ENCODE data around the gene PPM1H. TPM values are rescaled to one million over a fixed set of nuclear protein-coding genes. Genes with fewer than 3 reads are reported as not detected.

PPM1H gene
- total and polyA plus RNA-seq, 2 donors: 1.4 to 6.5 TPM

DNA sequence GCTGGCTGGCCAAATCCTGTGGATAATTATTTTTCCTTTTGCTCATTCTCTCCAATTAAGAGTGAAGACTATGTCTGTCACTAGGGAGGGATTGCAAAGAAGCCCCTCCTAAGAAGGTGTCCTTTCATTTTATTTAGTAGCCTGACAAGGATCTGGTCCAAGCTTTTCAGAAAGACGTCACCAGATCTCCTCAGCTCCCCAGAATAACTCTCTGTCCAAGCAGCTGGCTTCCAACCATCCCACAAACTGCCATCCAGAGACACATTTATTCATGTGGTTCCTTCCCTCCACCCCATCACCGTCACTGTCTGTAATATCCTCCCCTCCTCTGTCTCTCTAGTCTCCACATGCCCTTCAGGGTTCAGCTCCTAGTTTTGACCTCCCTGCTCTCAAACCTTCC, 69.9 kb downstream of the PPM1H start:
- Histone ChIP-seq H3K36me3 (ENCODE audit: insufficient read depth) (no peaks in the 10 kb centered on the region), H3K27ac (ENCODE audit: low read depth) (no peak overlapping the region), H3K4me1 (ENCODE audit: insufficient read depth) (no peaks in the 10 kb centered on the region), H3K4me3 (ENCODE audit: low read depth, low read length) (no peak overlapping the region)
- no peak for DNase-seq (ENCODE audit: extremely low spot score)
- 82% methylated on average over 2 of the region's 2 CpGs for WGBS

DNA sequence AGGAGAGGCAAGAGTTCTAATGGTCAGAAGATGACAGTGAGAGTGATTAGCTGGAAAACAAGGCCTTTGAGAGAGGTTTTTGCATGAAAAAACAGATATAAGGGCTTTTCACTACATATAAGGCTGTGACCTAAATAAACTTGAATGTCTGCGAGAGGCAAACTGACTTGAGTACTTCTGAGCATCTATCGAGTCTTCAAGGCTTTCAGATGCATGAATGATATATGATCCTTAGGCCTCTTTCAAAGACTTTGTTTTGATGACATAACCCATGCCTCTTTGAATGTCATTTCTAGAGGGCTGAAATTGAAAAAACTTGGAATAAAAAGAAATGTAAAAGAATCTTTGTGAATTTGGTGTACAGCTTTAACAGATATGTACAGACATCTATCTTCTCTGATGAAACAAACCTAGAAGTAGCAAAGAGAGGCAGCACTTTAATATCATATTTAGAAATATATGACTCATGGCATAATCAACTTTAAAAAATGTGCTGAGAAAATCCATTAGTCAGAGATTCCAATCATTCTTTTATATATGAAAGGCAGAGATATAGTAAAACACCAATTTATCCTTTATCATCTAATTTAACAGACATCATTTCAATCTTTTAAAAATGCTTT, 72.6 kb downstream of the PPM1H start:
- no peak overlapping the region for H3K4me3 ChIP-seq (ENCODE audit: low read depth, low read length)
- no peak for DNase-seq (ENCODE audit: extremely low spot score)
- no peak overlapping the region for H3K27ac ChIP-seq (ENCODE audit: low read depth)
- H3K36me3 ChIP-seq (ENCODE audit: insufficient read depth): no peaks in the 10 kb centered on the region
- H3K4me1 ChIP-seq (ENCODE audit: insufficient read depth): no peaks in the 10 kb centered on the region
- 87% methylated on average over 2 of the region's 2 CpGs for WGBS

DNA sequence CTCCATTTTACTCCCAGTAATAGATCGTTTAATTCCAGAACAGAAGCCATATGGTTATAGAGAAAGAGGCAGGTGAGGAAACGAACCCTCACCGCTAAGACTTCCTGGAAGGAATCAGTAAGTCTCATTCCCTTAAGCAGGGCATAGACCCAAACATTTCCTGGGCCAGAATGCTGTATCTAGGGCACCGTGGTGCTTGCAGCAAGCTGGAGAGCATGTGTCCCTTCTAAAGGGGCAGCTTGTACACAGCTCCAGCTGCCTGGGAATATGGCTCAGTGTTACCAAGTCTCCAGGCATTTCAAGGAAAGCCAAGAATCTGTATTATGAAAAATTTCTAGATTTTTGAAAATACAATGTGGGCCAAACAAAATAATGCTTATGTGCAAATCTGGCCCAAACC, 73.4 kb downstream of the PPM1H start:
- Histone ChIP-seq H3K4me1 (ENCODE audit: insufficient read depth) (no peaks in the 10 kb centered on the region), H3K36me3 (ENCODE audit: insufficient read depth) (no peaks in the 10 kb centered on the region), H3K4me3 (ENCODE audit: low read depth, low read length) (no peak overlapping the region), H3K27ac (ENCODE audit: low read depth) (no peak overlapping the region)
- no peak for DNase-seq (ENCODE audit: extremely low spot score)
- 49% methylated on average over 4 of the region's 4 CpGs for WGBS

DNA sequence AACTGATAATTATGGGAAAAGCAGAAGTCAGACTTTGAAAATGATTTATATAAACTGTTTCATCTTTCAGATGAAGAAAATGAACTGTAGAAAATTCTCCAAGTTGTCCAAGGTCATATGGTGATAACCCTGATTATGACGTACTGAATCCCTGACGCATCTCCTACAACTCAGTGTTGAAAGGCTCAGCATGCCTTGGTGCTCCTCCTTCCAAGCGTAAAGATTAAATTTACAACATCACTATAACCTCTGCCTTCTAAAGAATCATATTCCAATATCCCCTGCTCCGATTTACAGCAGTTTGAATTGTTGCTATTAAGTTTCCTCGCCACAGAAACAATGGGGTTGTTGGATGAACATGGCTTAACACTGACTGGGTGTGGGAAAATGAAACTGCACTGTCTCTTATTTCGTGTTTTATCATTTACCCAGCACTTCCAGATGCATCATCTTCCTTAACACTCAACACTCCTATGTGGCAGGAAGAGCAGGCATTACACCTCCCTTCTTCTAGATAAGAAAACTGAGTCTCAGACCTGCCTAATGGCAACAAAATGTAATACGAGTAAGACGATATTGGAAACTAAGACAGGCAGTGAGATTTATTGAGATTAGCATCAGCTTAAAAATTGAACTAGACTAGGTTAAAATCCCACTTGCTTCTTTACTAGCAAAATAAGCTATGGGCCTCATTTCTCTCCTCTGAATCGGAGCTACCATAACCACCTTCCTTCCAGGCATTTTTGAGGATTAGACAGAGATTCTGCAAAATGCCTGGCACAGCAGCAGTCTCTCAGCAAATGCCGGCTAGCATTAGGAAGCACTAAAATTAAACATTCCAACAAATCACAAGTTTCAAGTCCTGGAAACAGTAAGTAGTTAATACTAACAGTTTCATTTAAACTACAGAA, 74.2 kb downstream of the PPM1H start:
- WGBS: 36% methylated on average over 10 of the region's 10 CpGs
- no peak overlapping the region for H3K27ac ChIP-seq (ENCODE audit: low read depth)
- DNase-seq (ENCODE audit: extremely low spot score): no peak

DNA sequence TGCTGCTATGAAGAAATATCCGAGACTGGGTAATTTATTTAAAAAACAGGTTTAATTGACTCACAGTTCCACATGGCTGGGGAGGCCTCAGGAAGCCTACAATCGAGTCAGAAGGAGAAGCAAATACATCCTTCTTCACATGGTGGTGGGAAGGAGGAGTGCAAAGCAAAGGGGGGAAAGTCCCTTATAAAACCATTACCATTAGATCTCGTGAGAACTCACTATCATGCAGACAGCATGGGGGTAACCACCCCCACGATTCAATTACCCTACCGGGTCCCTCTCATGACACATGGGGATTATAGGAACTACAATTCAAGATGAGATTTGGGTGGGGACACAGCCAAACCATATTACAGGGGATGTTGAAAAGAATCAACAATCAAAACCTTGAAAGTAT, 74.9 kb downstream of the PPM1H start:
- DNase-seq (ENCODE audit: extremely low spot score): no peak
- Histone ChIP-seq H3K36me3 (ENCODE audit: insufficient read depth) (no peaks in the 10 kb centered on the region), H3K27ac (ENCODE audit: low read depth) (no peak overlapping the region), H3K4me1 (ENCODE audit: insufficient read depth) (no peaks in the 10 kb centered on the region), H3K4me3 (ENCODE audit: low read depth, low read length) (no peak overlapping the region)
- WGBS: 69% methylated on average over 5 of the region's 5 CpGs

More for the DNA sequence above, 74.2 kb downstream of the PPM1H start:
- Histone ChIP-seq H3K36me3 (ENCODE audit: insufficient read depth) (no peaks in the 10 kb centered on the region), H3K4me3 (ENCODE audit: low read depth, low read length) (no peak overlapping the region), H3K4me1 (ENCODE audit: insufficient read depth) (no peaks in the 10 kb centered on the region)

DNA sequence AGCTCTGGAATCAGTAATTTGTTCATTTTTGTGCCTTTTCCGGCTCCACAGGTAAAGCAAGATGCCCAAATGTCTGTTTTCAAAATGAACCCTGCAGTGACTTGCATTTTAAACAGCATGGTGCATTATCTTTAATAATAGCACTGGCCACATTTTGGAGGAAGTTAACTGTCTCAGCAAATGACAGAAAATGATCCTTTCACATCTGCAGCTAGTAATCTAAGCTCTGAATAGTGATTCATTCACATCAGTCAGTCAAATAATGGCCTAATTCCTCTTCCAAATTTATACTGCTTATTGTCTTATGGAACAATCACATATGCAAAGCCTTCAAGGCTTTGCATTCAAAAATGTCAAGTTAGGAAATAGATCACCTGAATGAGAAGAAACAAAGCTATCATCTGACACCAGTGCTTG, 75.6 kb downstream of the PPM1H start:
- 90% methylated on average over 1 of the region's 1 CpG for WGBS
- DNase-seq (ENCODE audit: extremely low spot score): no peak
- H3K4me1 ChIP-seq (ENCODE audit: insufficient read depth): no peaks in the 10 kb centered on the region
- H3K27ac ChIP-seq (ENCODE audit: low read depth): no peak overlapping the region
- H3K4me3 ChIP-seq (ENCODE audit: low read depth, low read length): no peak overlapping the region
- no peaks in the 10 kb centered on the region for H3K36me3 ChIP-seq (ENCODE audit: insufficient read depth)

DNA sequence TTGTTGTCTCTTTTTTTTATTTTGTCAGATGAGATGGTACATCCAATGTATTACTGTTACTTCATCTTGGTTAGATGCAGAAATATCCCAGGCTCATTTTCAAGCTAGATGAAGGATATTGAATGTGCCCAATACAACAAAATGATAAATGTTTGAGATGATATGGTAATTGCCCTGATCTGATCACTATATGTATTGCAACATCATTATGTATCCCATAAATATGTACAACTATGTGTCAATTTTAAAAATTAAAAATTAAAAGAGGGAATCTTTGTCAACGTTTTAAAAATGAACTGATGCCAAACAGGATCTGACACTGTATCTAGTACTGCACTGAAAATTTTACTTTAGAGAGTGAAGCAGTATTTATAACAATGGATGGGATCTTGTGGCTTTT, 78.5 kb downstream of the PPM1H start:
- WGBS: 56% methylated on average over 1 of the region's 1 CpG
- Histone ChIP-seq H3K27ac (ENCODE audit: low read depth) (no peak overlapping the region), H3K4me3 (ENCODE audit: low read depth, low read length) (no peak overlapping the region), H3K36me3 (ENCODE audit: insufficient read depth) (no peaks in the 10 kb centered on the region), H3K4me1 (ENCODE audit: insufficient read depth) (no peaks in the 10 kb centered on the region)
- DNase-seq (ENCODE audit: extremely low spot score): no peak

DNA sequence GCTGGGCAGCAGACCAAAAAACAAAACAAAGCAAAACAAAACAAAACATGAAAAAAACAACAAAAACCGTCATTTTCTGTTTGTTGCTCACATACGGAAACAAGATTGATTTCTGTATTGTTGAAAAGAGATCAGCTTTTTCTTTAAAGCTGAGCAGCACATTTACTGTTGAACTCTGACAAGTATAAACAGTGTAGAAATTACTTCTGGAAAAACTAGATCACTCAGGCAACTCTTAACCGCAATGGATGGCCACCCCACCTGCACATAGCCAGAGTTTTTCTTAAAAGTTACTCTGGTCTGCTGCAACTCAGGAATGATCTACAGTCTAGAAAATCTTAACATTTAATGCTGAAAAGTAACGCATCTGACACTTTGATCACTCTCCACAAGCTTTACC, 80.9 kb downstream of the PPM1H start:
- Histone ChIP-seq H3K36me3 (ENCODE audit: insufficient read depth) (no peaks in the 10 kb centered on the region), H3K27ac (ENCODE audit: low read depth) (no peak overlapping the region), H3K4me1 (ENCODE audit: insufficient read depth) (no peaks in the 10 kb centered on the region), H3K4me3 (ENCODE audit: low read depth, low read length) (no peak overlapping the region)
- 61% methylated on average over 4 of the region's 4 CpGs for WGBS
- no peak for DNase-seq (ENCODE audit: extremely low spot score)

DNA sequence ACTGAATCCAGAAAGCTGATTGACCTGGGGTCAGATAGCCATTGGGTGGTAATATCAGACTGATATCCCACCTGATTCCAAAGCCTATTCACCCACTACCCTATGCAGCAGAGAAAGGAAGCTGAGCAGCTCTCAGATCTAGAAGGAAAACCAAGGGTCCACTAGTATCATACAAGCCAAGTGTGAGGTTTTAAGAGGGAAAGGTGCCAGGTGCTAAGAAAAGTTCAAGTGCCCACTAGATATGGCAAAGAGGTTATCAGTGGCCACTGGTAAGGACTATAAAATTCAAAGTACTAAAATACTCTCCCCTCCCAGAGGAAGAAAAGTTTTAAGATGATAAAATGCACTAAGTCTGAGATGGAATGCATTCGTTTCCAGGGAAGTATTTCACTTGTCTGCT, 85.6 kb downstream of the PPM1H start:
- Histone ChIP-seq H3K4me3 (ENCODE audit: low read depth, low read length) (no peak overlapping the region), H3K27ac (ENCODE audit: low read depth) (no peak overlapping the region), H3K4me1 (ENCODE audit: insufficient read depth) (no peaks in the 10 kb centered on the region), H3K36me3 (ENCODE audit: insufficient read depth) (no peaks in the 10 kb centered on the region)
- 37% methylated on average over 1 of the region's 1 CpG for WGBS
- DNase-seq (ENCODE audit: extremely low spot score): no peak

DNA sequence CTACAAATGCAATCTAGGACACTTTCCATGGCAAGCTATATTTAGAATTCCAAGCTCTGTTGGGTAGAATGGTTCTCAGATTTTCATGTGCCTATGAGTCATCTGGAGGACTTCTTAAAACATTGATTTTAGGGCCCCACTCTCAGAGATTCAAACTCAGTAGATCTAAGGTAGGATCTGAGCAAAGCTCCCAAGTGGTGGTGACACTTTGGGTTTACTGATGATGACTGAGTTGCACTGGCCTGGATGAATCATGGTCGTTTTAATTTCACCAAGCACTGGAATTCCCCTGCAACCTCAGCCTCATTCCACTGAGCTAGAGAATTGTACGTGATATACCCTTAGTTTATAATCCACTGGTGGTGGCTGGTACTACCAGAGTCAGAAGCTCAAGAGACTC, 86.5 kb downstream of the PPM1H start:
- Histone ChIP-seq H3K4me3 (ENCODE audit: low read depth, low read length) (no peak overlapping the region), H3K27ac (ENCODE audit: low read depth) (no peak overlapping the region), H3K4me1 (ENCODE audit: insufficient read depth) (no peaks in the 10 kb centered on the region), H3K36me3 (ENCODE audit: insufficient read depth) (no peaks in the 10 kb centered on the region)
- no peak for DNase-seq (ENCODE audit: extremely low spot score)
- WGBS: 66% methylated on average over 2 of the region's 2 CpGs

DNA sequence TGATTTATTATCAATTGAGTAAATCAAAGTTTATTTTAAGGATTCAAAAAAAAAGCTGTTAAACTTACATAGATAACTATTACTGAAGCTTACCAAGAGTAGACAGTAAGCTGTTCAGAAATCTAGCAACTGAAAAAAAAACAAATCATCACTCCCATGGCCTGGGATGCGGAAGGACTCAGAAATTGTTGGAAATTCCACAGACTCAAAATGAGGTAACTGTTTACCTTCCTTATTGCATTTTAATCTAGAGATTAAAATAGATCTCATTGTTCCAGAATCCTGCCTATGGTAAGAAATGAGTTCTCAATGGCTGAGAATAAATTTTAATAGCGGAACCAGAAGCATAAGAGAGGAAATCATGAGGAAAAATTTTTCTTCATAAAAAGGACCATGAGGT, 87.2 kb downstream of the PPM1H start:
- DNase-seq (ENCODE audit: extremely low spot score): no peak
- H3K4me3 ChIP-seq (ENCODE audit: low read depth, low read length): no peak overlapping the region
- H3K4me1 ChIP-seq (ENCODE audit: insufficient read depth): no peaks in the 10 kb centered on the region
- no peaks in the 10 kb centered on the region for H3K36me3 ChIP-seq (ENCODE audit: insufficient read depth)
- 86% methylated on average over 2 of the region's 2 CpGs for WGBS
- no peak overlapping the region for H3K27ac ChIP-seq (ENCODE audit: low read depth)

DNA sequence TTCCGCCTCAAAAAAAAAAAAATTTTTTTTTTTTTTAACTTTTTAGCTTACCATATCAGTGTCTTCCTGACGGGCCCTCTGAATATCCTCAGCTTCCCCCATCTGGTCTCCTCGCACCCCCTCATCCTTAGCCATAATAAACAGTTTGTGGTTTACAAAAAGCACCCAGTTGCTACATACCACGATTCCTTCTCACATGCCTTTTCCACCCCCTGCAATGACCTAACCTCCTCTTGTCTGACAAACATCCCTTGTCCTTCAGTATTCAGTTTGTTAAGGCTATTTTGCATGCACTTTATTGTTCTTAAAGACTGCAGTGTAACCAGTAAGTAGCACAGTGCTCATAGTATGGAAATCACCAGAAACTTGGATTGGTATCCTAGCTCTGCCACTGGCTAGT, 88.5 kb downstream of the PPM1H start:
- Histone ChIP-seq H3K36me3 (ENCODE audit: insufficient read depth) (no peaks in the 10 kb centered on the region), H3K27ac (ENCODE audit: low read depth) (no peak overlapping the region), H3K4me1 (ENCODE audit: insufficient read depth) (no peaks in the 10 kb centered on the region), H3K4me3 (ENCODE audit: low read depth, low read length) (no peak overlapping the region)
- WGBS: 70% methylated on average over 4 of the region's 4 CpGs
- no peak for DNase-seq (ENCODE audit: extremely low spot score)

DNA sequence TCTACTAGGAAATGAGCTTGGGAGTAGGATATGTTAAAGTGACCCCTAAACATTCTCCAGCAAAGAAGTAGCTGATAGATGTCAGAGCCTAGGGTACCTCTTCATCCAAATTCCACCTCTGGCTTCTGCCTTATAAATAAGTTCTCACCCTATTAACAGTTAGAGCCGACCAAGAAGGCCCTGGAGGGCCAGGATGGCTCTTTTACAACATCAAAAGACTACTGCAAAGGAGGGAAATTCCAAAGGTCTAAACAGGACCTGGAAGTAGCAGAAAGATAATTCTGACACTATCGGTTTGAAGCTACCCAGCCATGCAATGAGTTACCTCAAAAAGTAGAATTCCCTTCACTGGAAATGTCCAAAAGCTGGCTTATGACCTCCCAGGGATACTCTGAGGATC, 90.0 kb downstream of the PPM1H start:
- Histone ChIP-seq H3K4me1 (ENCODE audit: insufficient read depth) (no peaks in the 10 kb centered on the region), H3K36me3 (ENCODE audit: insufficient read depth) (no peaks in the 10 kb centered on the region), H3K27ac (ENCODE audit: low read depth) (no peak overlapping the region), H3K4me3 (ENCODE audit: low read depth, low read length) (no peak overlapping the region)
- 47% methylated on average over 2 of the region's 2 CpGs for WGBS
- no peak for DNase-seq (ENCODE audit: extremely low spot score)

DNA sequence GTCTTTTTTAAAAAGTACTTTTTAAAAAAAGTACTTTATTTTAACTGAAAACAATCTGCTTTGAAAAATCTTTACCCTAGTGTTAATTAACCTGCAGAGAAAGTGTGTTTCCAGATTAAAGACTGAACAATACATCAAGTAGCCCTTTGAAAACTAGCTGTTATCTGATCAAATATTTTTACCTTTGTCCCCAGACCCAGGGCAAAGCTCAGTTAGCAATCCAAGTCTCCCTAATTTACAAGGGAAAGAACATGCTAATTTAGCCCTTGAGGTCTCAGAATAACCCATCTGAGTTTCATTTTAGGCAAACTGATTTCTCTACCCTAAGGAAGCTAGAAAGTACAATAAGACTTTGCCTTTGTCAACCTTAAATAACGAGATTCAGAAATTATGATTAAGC, 91.2 kb downstream of the PPM1H start:
- no peaks in the 10 kb centered on the region for H3K4me1 ChIP-seq (ENCODE audit: insufficient read depth)
- no peak overlapping the region for H3K27ac ChIP-seq (ENCODE audit: low read depth)
- H3K4me3 ChIP-seq (ENCODE audit: low read depth, low read length): no peak overlapping the region
- no peaks in the 10 kb centered on the region for H3K36me3 ChIP-seq (ENCODE audit: insufficient read depth)
- no peak for DNase-seq (ENCODE audit: extremely low spot score)
- 30% methylated on average over 1 of the region's 1 CpG for WGBS

All from urinary bladder (tissue), 4 donors.